Esophagus muscularis mucosa (tissue), 4 donors: ENCODE data around the gene PCDH9.

Experiments used
- EP300 ChIP-seq: sonication (generic); formaldehyde crosslinking; IDR thresholded peaks from one replicate; pipeline ENCODE4 v1.6.1; 2017; ENCODE audit warnings: antibody characterized with exemption
- POLR2A ChIP-seq: fragments of 450-650 bp; IDR thresholded peaks from one replicate; pipeline ENCODE4 v1.6.1; 2017; ENCODE audit warnings: antibody characterized with exemption, moderate library complexity, mild to moderate bottlenecking, low read depth
- POLR2AphosphoS5 ChIP-seq, 2 donors: sonication (generic); formaldehyde crosslinking; IDR thresholded peaks; one replicate each; pipeline ENCODE4 v1.6.1; 2017; ENCODE audit warnings: antibody characterized with exemption in 2 of 2
- TF ChIP-seq, protein P1 (sequence below), 3 experiments: fragments of 200-600 bp in 2 of 3; fragments of 450-650 bp in 1 of 3; sonication (generic) in 2 of 3; IDR thresholded peaks; one replicate each; pipeline ENCODE4 v1.5.1; 2017 to 2019; ENCODE audit warnings: antibody characterized with exemption in 3 of 3, mild to moderate bottlenecking in 2 of 3, moderate library complexity in 1 of 3

DNA sequence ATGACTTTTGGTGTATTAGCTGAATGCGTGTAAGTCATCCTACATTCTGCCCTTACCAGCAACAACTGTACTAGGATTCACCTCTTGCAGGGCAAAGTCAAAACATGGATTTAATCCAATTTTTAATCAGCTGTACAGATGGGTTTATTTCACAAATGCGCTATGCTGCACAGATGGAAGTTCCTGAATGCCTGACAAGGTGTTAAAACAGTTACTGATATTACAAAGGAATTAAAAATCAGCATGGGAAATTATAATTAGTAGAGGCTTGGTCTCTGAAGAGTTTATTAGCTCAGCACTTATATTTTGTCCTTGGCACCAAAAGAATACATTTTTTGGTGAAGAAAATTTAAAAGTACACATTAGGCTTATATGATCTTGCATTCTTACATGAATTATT is 448.9 kb downstream of the PCDH9 start:
- TF ChIP-seq, protein P1, sequence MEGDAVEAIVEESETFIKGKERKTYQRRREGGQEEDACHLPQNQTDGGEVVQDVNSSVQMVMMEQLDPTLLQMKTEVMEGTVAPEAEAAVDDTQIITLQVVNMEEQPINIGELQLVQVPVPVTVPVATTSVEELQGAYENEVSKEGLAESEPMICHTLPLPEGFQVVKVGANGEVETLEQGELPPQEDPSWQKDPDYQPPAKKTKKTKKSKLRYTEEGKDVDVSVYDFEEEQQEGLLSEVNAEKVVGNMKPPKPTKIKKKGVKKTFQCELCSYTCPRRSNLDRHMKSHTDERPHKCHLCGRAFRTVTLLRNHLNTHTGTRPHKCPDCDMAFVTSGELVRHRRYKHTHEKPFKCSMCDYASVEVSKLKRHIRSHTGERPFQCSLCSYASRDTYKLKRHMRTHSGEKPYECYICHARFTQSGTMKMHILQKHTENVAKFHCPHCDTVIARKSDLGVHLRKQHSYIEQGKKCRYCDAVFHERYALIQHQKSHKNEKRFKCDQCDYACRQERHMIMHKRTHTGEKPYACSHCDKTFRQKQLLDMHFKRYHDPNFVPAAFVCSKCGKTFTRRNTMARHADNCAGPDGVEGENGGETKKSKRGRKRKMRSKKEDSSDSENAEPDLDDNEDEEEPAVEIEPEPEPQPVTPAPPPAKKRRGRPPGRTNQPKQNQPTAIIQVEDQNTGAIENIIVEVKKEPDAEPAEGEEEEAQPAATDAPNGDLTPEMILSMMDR (IDR thresholded peaks at IDR 0.05), result no peak
- TF ChIP-seq POLR2A (no peak), EP300 (no peak), POLR2AphosphoS5 (IDR thresholded peaks at IDR 0.05) (no peak)
